ENCODE data around the gene SH2B2.
"Not testable (repeated sequence)": the region's sequence is repeated elsewhere in the genome, so short reads cannot be mapped to it uniquely, and the experiment has no call there.

The SH2B2 gene

DNA sequence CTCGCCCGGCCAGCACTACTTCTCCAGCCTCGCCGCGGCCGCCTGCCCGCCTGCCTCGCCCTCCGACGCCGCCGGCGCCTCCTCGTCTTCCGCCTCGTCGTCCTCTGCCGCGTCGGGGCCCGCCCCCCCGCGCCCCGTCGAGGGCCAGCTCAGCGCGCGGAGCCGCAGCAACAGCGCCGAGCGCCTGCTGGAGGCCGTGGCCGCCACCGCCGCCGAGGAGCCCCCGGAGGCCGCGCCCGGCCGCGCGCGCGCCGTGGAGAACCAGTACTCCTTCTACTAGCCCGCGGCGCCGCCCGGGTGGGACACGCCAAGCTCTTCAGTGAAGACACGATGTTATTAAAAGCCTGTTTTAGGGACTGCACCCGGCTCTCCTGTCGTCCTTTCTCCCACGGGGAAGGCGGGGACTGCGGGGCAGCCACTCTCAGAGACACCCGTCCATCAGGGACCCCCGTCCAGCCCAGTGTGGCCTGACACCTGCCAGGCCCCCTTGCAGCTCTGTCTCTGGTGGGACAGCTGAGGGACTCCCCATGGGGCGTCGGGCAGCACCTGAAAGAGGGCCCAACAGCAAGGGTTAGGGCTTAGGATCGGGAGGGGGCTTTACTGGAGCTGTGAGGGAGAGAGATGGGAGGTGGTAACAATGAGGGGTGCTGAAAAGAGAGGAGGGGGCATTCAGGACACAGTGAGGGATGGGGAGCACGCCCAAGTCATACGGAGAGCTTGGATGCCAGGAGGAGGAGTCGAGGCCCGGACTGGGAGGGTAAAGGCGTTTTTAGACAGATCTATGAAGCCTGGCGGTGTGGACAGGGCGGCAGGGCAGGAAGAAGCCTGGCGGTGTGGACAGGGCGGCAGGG, 34.9 kb downstream of the SH2B2 start:
- TF ChIP-seq, protein P1, sequence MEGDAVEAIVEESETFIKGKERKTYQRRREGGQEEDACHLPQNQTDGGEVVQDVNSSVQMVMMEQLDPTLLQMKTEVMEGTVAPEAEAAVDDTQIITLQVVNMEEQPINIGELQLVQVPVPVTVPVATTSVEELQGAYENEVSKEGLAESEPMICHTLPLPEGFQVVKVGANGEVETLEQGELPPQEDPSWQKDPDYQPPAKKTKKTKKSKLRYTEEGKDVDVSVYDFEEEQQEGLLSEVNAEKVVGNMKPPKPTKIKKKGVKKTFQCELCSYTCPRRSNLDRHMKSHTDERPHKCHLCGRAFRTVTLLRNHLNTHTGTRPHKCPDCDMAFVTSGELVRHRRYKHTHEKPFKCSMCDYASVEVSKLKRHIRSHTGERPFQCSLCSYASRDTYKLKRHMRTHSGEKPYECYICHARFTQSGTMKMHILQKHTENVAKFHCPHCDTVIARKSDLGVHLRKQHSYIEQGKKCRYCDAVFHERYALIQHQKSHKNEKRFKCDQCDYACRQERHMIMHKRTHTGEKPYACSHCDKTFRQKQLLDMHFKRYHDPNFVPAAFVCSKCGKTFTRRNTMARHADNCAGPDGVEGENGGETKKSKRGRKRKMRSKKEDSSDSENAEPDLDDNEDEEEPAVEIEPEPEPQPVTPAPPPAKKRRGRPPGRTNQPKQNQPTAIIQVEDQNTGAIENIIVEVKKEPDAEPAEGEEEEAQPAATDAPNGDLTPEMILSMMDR (IDR thresholded peaks at IDR 0.05): no peak
- no peaks in the 10 kb centered on the region for H3K27me3 ChIP-seq (ENCODE audit: control insufficient read depth, insufficient read depth, low read length)
- H3K4me1 ChIP-seq: no peaks in the 10 kb centered on the region
- no peaks in the 10 kb centered on the region for H3K9me3 ChIP-seq (ENCODE audit: control insufficient read depth, low read length)
- H3K9ac ChIP-seq: no peak overlapping the region
- H3K4me3 ChIP-seq (ENCODE audit: low read depth, low read length): no peak overlapping the region
- H3K79me2 ChIP-seq: no peaks in the 10 kb centered on the region
- no peaks in the 10 kb centered on the region for H3K36me3 ChIP-seq (ENCODE audit: control insufficient read depth, insufficient read depth, low read length)
- H2AFZ ChIP-seq: no peak overlapping the region
- no peak overlapping the region for H3K27ac ChIP-seq
- no peak overlapping the region for H3K4me2 ChIP-seq (ENCODE audit: low read length)

DNA sequence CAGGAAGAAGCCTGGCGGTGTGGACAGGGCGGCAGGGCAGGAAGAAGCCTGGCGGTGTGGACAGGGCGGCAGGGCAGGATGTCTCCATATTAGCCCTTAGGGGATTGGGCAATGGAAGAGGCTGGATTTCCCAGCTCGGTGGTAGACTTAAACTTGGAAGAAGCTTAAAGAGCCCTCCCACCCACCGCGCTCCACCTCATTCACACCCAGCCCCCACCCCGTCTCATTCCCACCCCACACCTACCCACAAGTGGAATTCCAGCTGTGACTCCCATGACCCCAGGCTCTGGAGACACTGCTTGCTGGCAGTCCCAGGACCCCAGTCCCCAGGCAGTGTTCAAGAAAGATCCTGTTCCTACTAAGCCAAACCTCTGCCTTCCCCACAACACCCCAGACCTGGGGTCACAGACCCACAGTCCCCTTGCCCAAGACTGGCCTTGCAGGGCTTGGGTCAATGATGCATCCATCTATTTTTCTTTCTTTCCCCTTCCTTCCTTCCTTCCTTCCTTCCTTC, 35.6 kb downstream of the SH2B2 start:
- H3K27me3 ChIP-seq (ENCODE audit: control insufficient read depth, insufficient read depth, low read length): no peaks in the 10 kb centered on the region
- no peak overlapping the region for H3K4me2 ChIP-seq (ENCODE audit: low read length)
- no peak overlapping the region for H2AFZ ChIP-seq
- TF ChIP-seq, protein P1 (IDR thresholded peaks at IDR 0.05): no peak
- H3K36me3 ChIP-seq (ENCODE audit: control insufficient read depth, insufficient read depth, low read length): no peaks in the 10 kb centered on the region
- no peaks in the 10 kb centered on the region for H3K4me1 ChIP-seq
- H3K4me3 ChIP-seq (ENCODE audit: low read depth, low read length): no peak overlapping the region
- H3K27ac ChIP-seq: no peak overlapping the region
- no peaks in the 10 kb centered on the region for H3K9me3 ChIP-seq (ENCODE audit: control insufficient read depth, low read length)
- no peaks in the 10 kb centered on the region for H3K79me2 ChIP-seq
- no peak overlapping the region for H3K9ac ChIP-seq

DNA sequence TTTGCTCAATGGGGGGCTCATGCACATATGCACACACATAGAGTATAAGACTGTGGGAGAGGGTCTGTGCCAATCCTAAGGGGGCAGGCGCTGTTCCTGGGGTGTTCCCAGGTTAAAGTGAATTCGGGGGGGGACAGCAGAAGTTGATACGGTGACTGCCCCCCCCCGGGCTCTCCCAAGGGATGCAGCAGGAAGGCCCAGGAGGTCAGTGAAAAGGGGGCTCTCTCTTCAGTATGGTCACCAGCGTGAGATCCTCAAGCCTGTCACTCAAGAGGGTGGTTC, 37.2 kb downstream of the SH2B2 start:
- no peaks in the 10 kb centered on the region for H3K9me3 ChIP-seq (ENCODE audit: control insufficient read depth, low read length)
- no peaks in the 10 kb centered on the region for H3K4me1 ChIP-seq
- no peak overlapping the region for H3K9ac ChIP-seq
- no peaks in the 10 kb centered on the region for H3K79me2 ChIP-seq
- no peak overlapping the region for H3K4me2 ChIP-seq (ENCODE audit: low read length)
- no peak overlapping the region for H3K4me3 ChIP-seq (ENCODE audit: low read depth, low read length)
- TF ChIP-seq, protein P1 (IDR thresholded peaks at IDR 0.05): no peak
- no peaks in the 10 kb centered on the region for H3K36me3 ChIP-seq (ENCODE audit: control insufficient read depth, insufficient read depth, low read length)
- no peak overlapping the region for H3K27ac ChIP-seq
- no peaks in the 10 kb centered on the region for H3K27me3 ChIP-seq (ENCODE audit: control insufficient read depth, insufficient read depth, low read length)
- H2AFZ ChIP-seq: no peak overlapping the region

DNA sequence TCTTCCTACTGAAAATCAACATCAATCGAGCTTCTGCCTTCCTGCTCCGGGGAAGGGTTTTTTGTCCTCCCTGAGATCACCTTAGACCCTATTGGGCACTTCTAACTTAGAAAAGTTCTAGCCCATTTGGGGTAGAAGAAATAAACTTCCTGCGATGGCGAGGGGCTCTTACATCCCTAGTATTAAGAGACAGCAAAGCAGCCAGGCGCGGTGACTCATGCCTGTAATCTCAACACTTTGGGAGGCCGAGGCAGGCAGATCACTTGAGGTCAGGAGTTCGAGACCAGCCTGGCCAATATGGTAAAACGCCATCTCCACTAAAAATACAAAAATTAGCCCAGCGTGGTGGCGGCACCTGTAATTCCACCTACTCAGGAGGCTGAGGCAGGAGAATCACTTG, 38.4 kb downstream of the SH2B2 start:
- not testable (repeated sequence) for H3K4me2 ChIP-seq (ENCODE audit: low read length); H3K27ac ChIP-seq; H2AFZ ChIP-seq; H3K27me3 ChIP-seq (ENCODE audit: control insufficient read depth, insufficient read depth, low read length); H3K4me1 ChIP-seq; H3K4me3 ChIP-seq (ENCODE audit: low read depth, low read length); H3K9ac ChIP-seq; H3K79me2 ChIP-seq; H3K9me3 ChIP-seq (ENCODE audit: control insufficient read depth, low read length); H3K36me3 ChIP-seq (ENCODE audit: control insufficient read depth, insufficient read depth, low read length)

DNA sequence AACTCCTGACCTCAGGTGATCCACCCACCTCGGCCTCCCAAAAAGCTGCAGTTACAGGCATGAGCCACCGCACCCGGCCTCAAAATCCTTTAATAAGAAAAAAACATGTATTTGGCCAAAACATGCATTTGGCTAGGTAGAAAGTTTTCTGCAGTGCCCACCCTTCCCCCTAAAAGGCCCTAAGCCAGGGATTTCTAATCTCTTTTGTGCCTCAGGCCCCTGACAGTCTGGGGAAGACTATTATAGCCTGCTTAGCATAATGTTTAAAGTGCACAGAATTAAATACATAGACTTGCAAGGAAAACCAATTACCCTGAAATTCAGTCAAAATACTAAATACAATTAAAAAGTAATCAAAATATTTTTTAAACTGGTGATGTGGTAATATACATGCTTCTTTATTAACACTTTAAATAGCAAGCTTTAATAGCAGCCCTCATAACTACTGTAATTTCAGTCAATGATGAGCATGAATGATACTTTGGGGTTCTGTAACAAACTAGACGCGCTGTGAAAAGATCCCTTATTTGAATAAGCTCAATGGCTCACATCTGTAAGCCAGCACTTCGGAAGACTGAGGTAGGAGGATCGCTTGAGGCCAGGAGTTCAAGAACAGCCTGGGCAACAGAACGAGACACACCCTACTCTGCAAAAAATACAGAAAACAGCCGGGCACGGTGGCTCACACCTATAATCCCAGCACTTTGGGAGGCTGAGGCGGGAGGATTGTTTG, 39.7 kb downstream of the SH2B2 start:
- no peak overlapping the region for H3K4me2 ChIP-seq (ENCODE audit: low read length)
- no peak overlapping the region for H3K27ac ChIP-seq
- H3K27me3 ChIP-seq (ENCODE audit: control insufficient read depth, insufficient read depth, low read length): no peaks in the 10 kb centered on the region
- no peaks in the 10 kb centered on the region for H3K9me3 ChIP-seq (ENCODE audit: control insufficient read depth, low read length)
- no peak overlapping the region for H3K4me3 ChIP-seq (ENCODE audit: low read depth, low read length)
- no peak overlapping the region for H3K9ac ChIP-seq
- H3K4me1 ChIP-seq: no peaks in the 10 kb centered on the region
- no peak overlapping the region for H2AFZ ChIP-seq
- no peaks in the 10 kb centered on the region for H3K36me3 ChIP-seq (ENCODE audit: control insufficient read depth, insufficient read depth, low read length)
- H3K79me2 ChIP-seq: no peaks in the 10 kb centered on the region
- TF ChIP-seq, protein P1 (IDR thresholded peaks at IDR 0.05): no peak

DNA sequence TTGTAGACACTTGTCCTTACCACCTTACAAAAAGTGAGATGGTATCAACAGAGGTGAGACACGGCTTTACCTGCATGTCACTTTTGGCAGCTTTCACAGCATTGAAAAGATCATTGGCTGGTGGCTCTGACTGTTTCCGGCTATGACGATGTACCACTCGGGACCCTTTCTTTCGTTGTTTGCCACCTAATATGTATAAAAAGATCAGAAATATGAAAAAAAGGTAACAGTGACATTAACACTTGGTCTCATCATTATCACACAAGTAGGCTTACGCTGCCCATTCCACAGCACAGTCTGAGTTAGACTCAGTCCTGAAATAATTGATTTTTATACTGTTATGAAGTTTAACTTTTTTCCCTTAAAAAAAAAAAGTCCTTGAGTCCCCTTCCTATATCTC, 40.5 kb downstream of the SH2B2 start:
- H3K4me3 ChIP-seq (ENCODE audit: low read depth, low read length); H3K36me3 ChIP-seq (ENCODE audit: control insufficient read depth, insufficient read depth, low read length); H2AFZ ChIP-seq; H3K4me1 ChIP-seq; H3K27me3 ChIP-seq (ENCODE audit: control insufficient read depth, insufficient read depth, low read length); H3K9me3 ChIP-seq (ENCODE audit: control insufficient read depth, low read length); H3K9ac ChIP-seq; H3K79me2 ChIP-seq; H3K4me2 ChIP-seq (ENCODE audit: low read length); H3K27ac ChIP-seq: not testable (repeated sequence)

DNA sequence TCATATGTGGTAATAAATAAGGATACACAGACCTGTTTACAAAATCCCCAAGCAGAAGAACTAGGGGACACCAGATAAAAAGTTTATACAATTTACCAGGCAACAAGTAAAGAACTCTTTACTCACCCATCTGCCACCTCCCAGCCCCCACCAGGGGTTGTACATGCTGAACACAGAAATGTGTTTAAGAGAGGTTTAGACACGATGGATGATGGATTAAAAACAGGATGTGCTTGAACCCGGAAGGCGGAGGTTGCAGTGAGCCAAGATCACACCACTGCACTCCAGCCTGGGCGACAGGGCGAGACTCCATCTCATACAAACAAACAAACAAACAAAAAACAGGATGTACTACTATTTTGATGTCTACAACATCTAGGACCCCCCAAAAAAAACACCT, 42.2 kb downstream of the SH2B2 start:
- not testable (repeated sequence) for H3K4me1 ChIP-seq; H3K9me3 ChIP-seq (ENCODE audit: control insufficient read depth, low read length); H3K4me3 ChIP-seq (ENCODE audit: low read depth, low read length); H3K4me2 ChIP-seq (ENCODE audit: low read length); H3K27ac ChIP-seq; H3K36me3 ChIP-seq (ENCODE audit: control insufficient read depth, insufficient read depth, low read length); H3K27me3 ChIP-seq (ENCODE audit: control insufficient read depth, insufficient read depth, low read length); H3K9ac ChIP-seq; H3K79me2 ChIP-seq; H2AFZ ChIP-seq

Measured in parathyroid adenoma (tissue), 2 donors.